Measurements from ENCODE around the gene CEP131. TPM values are rescaled to one million over a fixed set of nuclear protein-coding genes. Genes with fewer than 3 reads are reported as not detected.

The CEP131 gene
- polyA plus RNA-seq, 1 donor from 2014 or later, result 21.3 TPM

DNA sequence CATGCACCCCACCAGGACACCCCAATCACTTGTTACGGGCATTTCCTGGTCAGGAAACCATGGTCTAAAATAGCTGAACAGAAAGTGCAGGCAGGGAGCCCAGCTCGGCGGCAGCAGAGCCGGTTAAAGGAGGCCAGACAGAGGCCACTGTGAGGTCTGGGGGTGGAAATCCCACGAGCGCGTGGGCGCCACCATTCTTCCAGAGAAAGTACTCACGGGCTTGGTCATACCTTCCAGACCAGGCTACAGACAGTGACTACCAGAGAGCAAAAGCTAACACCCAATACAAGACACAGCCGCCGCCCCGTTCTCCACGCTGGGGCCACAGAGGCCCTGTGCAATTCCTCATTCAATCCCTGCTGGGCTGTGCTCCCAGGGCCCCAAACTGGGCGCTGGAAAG, 11.9 kb downstream of the CEP131 start:
- H3K9ac ChIP-seq (ENCODE audit: low read length), result no peak overlapping the region
- H3K27me3 ChIP-seq (ENCODE audit: insufficient read depth, low read depth, low read length), result no peaks in the 10 kb centered on the region
- H2AFZ ChIP-seq (ENCODE audit: low read depth, low read length), result no peak overlapping the region
- no peaks in the 10 kb centered on the region for H3F3A ChIP-seq (ENCODE audit: insufficient read depth, low read length, poor library complexity, severe bottlenecking)
- H3K4me2 ChIP-seq (ENCODE audit: low read length), result no peak overlapping the region
- H3K9me2 ChIP-seq (ENCODE audit: insufficient read depth, low read length), result no peaks in the 10 kb centered on the region
- H3K9me3 ChIP-seq (ENCODE audit: low read length), result no peaks in the 10 kb centered on the region
- H4K20me1 ChIP-seq (ENCODE audit: insufficient read depth), result no peaks in the 10 kb centered on the region
- H3K4me3 ChIP-seq (ENCODE audit: low read length), result no peak overlapping the region
- H3K36me3 ChIP-seq (ENCODE audit: insufficient read depth, low read length), result no peaks in the 10 kb centered on the region
- no peak overlapping the region for H3K27ac ChIP-seq (ENCODE audit: low read length)
- TF ChIP-seq SMC3 (conservative IDR thresholded peaks at IDR 0.05; ENCODE audit: poor library complexity) (no peak), POLR2AphosphoS5 (IDR thresholded peaks at IDR 0.05) (no peak), RAD21 (conservative IDR thresholded peaks at IDR 0.05) (no peak), EZH2 (IDR thresholded peaks at IDR 0.05; ENCODE audit: borderline replicate concordance, insufficient read depth, low read length, poor library complexity, severe bottlenecking) (no peak), MXI1 (conservative IDR thresholded peaks at IDR 0.05; ENCODE audit: poor library complexity, severe bottlenecking) (no peak), EP300 (conservative IDR thresholded peaks at IDR 0.05; ENCODE audit: poor library complexity, severe bottlenecking) (no peak), TAF1 (IDR thresholded peaks at IDR 0.05; ENCODE audit: low read depth) (no peak)
- TF ChIP-seq, protein P1, sequence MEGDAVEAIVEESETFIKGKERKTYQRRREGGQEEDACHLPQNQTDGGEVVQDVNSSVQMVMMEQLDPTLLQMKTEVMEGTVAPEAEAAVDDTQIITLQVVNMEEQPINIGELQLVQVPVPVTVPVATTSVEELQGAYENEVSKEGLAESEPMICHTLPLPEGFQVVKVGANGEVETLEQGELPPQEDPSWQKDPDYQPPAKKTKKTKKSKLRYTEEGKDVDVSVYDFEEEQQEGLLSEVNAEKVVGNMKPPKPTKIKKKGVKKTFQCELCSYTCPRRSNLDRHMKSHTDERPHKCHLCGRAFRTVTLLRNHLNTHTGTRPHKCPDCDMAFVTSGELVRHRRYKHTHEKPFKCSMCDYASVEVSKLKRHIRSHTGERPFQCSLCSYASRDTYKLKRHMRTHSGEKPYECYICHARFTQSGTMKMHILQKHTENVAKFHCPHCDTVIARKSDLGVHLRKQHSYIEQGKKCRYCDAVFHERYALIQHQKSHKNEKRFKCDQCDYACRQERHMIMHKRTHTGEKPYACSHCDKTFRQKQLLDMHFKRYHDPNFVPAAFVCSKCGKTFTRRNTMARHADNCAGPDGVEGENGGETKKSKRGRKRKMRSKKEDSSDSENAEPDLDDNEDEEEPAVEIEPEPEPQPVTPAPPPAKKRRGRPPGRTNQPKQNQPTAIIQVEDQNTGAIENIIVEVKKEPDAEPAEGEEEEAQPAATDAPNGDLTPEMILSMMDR (IDR thresholded peaks at IDR 0.05; ENCODE audit: poor library complexity, severe bottlenecking), result no peak
- TF ChIP-seq, protein P2, sequence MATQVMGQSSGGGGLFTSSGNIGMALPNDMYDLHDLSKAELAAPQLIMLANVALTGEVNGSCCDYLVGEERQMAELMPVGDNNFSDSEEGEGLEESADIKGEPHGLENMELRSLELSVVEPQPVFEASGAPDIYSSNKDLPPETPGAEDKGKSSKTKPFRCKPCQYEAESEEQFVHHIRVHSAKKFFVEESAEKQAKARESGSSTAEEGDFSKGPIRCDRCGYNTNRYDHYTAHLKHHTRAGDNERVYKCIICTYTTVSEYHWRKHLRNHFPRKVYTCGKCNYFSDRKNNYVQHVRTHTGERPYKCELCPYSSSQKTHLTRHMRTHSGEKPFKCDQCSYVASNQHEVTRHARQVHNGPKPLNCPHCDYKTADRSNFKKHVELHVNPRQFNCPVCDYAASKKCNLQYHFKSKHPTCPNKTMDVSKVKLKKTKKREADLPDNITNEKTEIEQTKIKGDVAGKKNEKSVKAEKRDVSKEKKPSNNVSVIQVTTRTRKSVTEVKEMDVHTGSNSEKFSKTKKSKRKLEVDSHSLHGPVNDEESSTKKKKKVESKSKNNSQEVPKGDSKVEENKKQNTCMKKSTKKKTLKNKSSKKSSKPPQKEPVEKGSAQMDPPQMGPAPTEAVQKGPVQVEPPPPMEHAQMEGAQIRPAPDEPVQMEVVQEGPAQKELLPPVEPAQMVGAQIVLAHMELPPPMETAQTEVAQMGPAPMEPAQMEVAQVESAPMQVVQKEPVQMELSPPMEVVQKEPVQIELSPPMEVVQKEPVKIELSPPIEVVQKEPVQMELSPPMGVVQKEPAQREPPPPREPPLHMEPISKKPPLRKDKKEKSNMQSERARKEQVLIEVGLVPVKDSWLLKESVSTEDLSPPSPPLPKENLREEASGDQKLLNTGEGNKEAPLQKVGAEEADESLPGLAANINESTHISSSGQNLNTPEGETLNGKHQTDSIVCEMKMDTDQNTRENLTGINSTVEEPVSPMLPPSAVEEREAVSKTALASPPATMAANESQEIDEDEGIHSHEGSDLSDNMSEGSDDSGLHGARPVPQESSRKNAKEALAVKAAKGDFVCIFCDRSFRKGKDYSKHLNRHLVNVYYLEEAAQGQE (IDR thresholded peaks at IDR 0.05; ENCODE audit: borderline replicate concordance), result no peak
- H3K79me2 ChIP-seq (replicated peaks; ENCODE audit: insufficient read depth, low read length), result no peaks in the 10 kb centered on the region

DNA sequence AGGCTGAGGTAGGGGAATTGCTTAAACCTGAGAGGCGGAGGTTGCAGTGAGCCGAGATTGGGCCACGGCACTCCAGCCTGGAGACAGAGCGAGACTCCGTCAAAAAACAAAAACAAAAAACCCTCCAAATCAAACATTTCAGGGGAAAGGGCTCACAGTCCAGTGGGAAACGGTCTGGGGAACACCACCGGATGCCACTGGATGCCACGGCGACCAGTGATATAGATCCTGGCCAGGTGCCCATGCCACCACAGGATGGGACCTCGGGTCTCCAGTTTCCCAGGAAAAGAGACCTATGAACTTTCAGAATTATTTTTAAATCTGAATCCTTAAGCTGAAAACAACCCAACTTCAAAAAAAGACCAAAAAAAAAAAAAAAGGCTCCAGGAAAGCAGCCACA, 12.3 kb downstream of the CEP131 start:
- H3K4me3 ChIP-seq (ENCODE audit: low read length), result no peak overlapping the region
- no peaks in the 10 kb centered on the region for H3K79me2 ChIP-seq (replicated peaks; ENCODE audit: insufficient read depth, low read length)
- no peak overlapping the region for H3K4me2 ChIP-seq (ENCODE audit: low read length)
- H3K9ac ChIP-seq (ENCODE audit: low read length), result no peak overlapping the region
- TF ChIP-seq, protein P2 (IDR thresholded peaks at IDR 0.05; ENCODE audit: borderline replicate concordance), result no peak
- TF ChIP-seq TAF1 (IDR thresholded peaks at IDR 0.05; ENCODE audit: low read depth), result no peak
- no peak for TF ChIP-seq MXI1 (conservative IDR thresholded peaks at IDR 0.05; ENCODE audit: poor library complexity, severe bottlenecking)
- TF ChIP-seq RAD21 (conservative IDR thresholded peaks at IDR 0.05), result no peak
- TF ChIP-seq, protein P1 (IDR thresholded peaks at IDR 0.05; ENCODE audit: poor library complexity, severe bottlenecking), result no peak
- no peak for TF ChIP-seq SMC3 (conservative IDR thresholded peaks at IDR 0.05; ENCODE audit: poor library complexity)
- no peak for TF ChIP-seq POLR2AphosphoS5 (IDR thresholded peaks at IDR 0.05)
- TF ChIP-seq EP300 (conservative IDR thresholded peaks at IDR 0.05; ENCODE audit: poor library complexity, severe bottlenecking), result no peak
- TF ChIP-seq EZH2 (IDR thresholded peaks at IDR 0.05; ENCODE audit: borderline replicate concordance, insufficient read depth, low read length, poor library complexity, severe bottlenecking), result no peak
- no peaks in the 10 kb centered on the region for H3K36me3 ChIP-seq (ENCODE audit: insufficient read depth, low read length)
- H3F3A ChIP-seq (ENCODE audit: insufficient read depth, low read length, poor library complexity, severe bottlenecking), result no peaks in the 10 kb centered on the region
- H3K27ac ChIP-seq (ENCODE audit: low read length), result no peak overlapping the region
- no peaks in the 10 kb centered on the region for H4K20me1 ChIP-seq (ENCODE audit: insufficient read depth)
- no peak overlapping the region for H2AFZ ChIP-seq (ENCODE audit: low read depth, low read length)
- no peaks in the 10 kb centered on the region for H3K9me3 ChIP-seq (ENCODE audit: low read length)
- H3K9me2 ChIP-seq (ENCODE audit: insufficient read depth, low read length), result no peaks in the 10 kb centered on the region
- H3K27me3 ChIP-seq (ENCODE audit: insufficient read depth, low read depth, low read length), result no peaks in the 10 kb centered on the region
